Mucosa of rectum (tissue), 2 donors: ENCODE results near the gene SYNDIG1.

Experiments used
- H3K27ac ChIP-seq, 2 donors: one replicate each; pipeline ENCODE4 v1.7.0; 2013; ENCODE audit warnings: inconsistent platforms in 2 of 2, low read depth in 2 of 2, low read length in 2 of 2
- H3K27me3 ChIP-seq, 2 donors: one replicate each; pipeline ENCODE4 v1.7.0; 2013; ENCODE audit warnings: low read length in 2 of 2; ENCODE audit not compliant: control insufficient read depth in 2 of 2, insufficient read depth in 2 of 2
- H3K36me3 ChIP-seq, 2 donors: one replicate each; pipeline ENCODE4 v1.7.0; 2013; ENCODE audit warnings: low read length in 2 of 2; ENCODE audit not compliant: control insufficient read depth in 2 of 2, insufficient read depth in 2 of 2
- H3K4me1 ChIP-seq, 2 donors: one replicate each; pipeline ENCODE4 v1.7.0; 2013; ENCODE audit warnings: low read length in 2 of 2, mild to moderate bottlenecking in 1 of 2; ENCODE audit not compliant: control insufficient read depth in 2 of 2, insufficient read depth in 2 of 2
- H3K4me3 ChIP-seq, 2 donors: one replicate each; pipeline ENCODE4 v1.7.0; 2013; ENCODE audit warnings: low read length in 2 of 2
- H3K9ac ChIP-seq, 2 donors: one replicate each; pipeline ENCODE4 v1.7.0; 2013; ENCODE audit warnings: low read length in 2 of 2, low read depth in 1 of 2, mild to moderate bottlenecking in 1 of 2
- H3K9me3 ChIP-seq, 2 donors: one replicate each; pipeline ENCODE4 v1.7.0; 2013; ENCODE audit warnings: low read length in 2 of 2; ENCODE audit not compliant: control insufficient read depth in 2 of 2
- donor health status: healthy.
- donor health status: Normal muscosa, but diverticular disease.

The SYNDIG1 gene

DNA sequence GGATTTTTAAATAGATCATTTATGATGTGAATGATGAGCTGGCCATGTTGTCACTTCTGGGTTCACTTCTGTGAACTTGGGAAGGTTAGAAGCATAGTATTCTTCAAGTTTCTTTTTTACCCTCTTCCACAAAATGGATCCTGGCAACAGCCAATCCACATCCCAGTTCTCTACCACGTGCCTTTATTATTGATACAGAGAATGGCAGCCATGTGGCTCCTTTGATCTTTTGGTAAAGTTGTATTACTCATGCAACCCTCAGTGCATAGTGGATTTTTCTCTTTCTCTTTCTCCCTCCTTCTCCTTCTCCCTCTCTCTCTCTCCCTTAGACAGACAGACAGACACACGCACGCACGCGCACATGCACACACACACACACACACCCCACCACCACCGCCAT is 50.0 kb downstream of the SYNDIG1 start:
- Histone ChIP-seq H3K4me1 (no peaks in the 10 kb centered on the region), H3K27ac (no peak overlapping the region), H3K9ac (no peak overlapping the region), H3K36me3 (no peaks in the 10 kb centered on the region), H3K4me3 (no peak overlapping the region), H3K27me3 (no peaks in the 10 kb centered on the region), H3K9me3 (no peaks in the 10 kb centered on the region)

- H3K4me3 ChIP-seq = no peak overlapping the region
- H3K9me3 ChIP-seq = no peaks in the 10 kb centered on the region
- H3K9ac ChIP-seq = no peak overlapping the region
- H3K4me1 ChIP-seq = no peaks in the 10 kb centered on the region
- H3K27me3 ChIP-seq = no peaks in the 10 kb centered on the region
- no peak overlapping the region for H3K27ac ChIP-seq
- H3K36me3 ChIP-seq = no peaks in the 10 kb centered on the region
These were observed 51.6 kb downstream of the SYNDIG1 start for GRCh38 chr20:24521032-24521431.

- no peaks in the 10 kb centered on the region for H3K4me1 ChIP-seq
- no peaks in the 10 kb centered on the region for H3K9me3 ChIP-seq
- H3K9ac ChIP-seq = no peak overlapping the region
- no peak overlapping the region for H3K4me3 ChIP-seq
- H3K36me3 ChIP-seq = no peaks in the 10 kb centered on the region
- no peak overlapping the region for H3K27ac ChIP-seq
- no peaks in the 10 kb centered on the region for H3K27me3 ChIP-seq
These were observed 53.3 kb downstream of the SYNDIG1 start for GRCh38 chr20:24522452-24523330.

GRCh38 chr20:24523661-24524060 is 54.2 kb downstream of the SYNDIG1 start:
- Histone ChIP-seq H3K36me3 (no peaks in the 10 kb centered on the region), H3K27me3 (no peaks in the 10 kb centered on the region), H3K9ac (no peak overlapping the region), H3K27ac (no peak overlapping the region), H3K4me3 (no peak overlapping the region), H3K4me1 (no peaks in the 10 kb centered on the region), H3K9me3 (no peaks in the 10 kb centered on the region)

DNA sequence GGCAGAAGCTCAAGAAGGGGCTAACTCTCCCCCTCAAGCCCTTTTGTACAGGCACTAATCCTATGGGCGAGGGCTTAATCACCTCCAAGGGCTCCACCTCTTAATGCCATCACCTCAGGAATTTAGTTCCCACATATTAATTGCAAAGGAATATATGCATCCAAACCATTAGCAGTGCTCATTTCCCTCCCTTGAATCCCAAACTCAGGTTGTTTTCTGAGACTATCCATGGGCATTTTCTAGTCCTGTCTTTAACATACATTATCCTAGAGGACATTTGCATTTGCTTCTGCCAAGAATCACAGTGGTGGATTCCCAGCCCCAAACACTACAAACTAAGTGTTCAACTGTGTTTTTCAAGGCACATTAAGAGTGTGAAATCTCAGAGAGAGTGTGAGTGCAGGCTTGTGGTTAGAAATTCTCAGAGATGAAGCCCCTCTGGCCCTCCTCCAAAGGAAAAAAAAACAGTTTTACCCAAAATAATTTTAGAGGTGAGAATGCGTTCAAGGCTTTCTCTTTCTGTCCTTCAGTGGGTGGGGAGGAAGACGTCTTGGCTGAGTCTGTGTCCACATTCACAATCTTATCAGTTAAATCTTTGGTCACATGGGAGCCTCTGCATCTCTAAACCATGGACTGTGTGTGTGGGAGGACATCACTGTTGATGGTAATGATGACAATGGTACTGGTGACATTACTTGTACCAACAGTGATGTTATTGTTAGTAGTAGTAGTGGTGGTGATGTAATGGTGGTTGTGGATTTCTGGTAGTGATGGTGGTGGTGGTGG is 59.3 kb downstream of the SYNDIG1 start:
- no peaks in the 10 kb centered on the region for H3K9me3 ChIP-seq
- no peak overlapping the region for H3K4me3 ChIP-seq
- H3K27ac ChIP-seq = no peak overlapping the region
- H3K4me1 ChIP-seq = no peaks in the 10 kb centered on the region
- no peak overlapping the region for H3K9ac ChIP-seq
- no peaks in the 10 kb centered on the region for H3K36me3 ChIP-seq
- no peaks in the 10 kb centered on the region for H3K27me3 ChIP-seq

GRCh38 chr20:24529369-24529719 is 59.9 kb downstream of the SYNDIG1 start:
- no peaks in the 10 kb centered on the region for H3K27me3 ChIP-seq
- no peak overlapping the region for H3K27ac ChIP-seq
- no peaks in the 10 kb centered on the region for H3K4me1 ChIP-seq
- H3K36me3 ChIP-seq = no peaks in the 10 kb centered on the region
- H3K9ac ChIP-seq = no peak overlapping the region
- no peaks in the 10 kb centered on the region for H3K9me3 ChIP-seq
- H3K4me3 ChIP-seq = no peak overlapping the region

GRCh38 chr20:24530131-24530680 is 60.8 kb downstream of the SYNDIG1 start:
- no peak overlapping the region for H3K4me3 ChIP-seq

DNA sequence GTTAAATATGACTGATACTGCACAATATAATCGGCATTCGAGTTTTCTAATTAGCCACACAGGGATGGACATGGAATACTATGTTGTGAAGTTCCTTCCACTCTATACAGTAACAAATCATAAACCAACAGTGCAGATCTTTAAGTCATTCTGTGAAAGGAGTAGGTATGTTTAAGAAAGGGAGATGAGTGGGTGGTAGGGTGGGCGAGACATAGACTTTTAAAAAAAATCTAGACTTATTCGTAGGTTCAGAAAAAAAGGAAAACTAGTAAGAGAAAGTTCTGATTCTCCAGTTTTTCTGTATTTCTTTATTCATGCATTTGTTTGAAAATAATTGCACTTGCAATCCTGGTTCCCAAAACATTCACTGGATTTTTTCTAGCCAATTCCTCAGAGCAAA is 61.8 kb downstream of the SYNDIG1 start:
- Histone ChIP-seq H3K27ac (no peak overlapping the region), H3K4me3 (no peak overlapping the region), H3K36me3 (no peaks in the 10 kb centered on the region), H3K9me3 (no peaks in the 10 kb centered on the region), H3K9ac (no peak overlapping the region), H3K27me3 (no peaks in the 10 kb centered on the region), H3K4me1 (no peaks in the 10 kb centered on the region)

More at GRCh38 chr20:24530131-24530680, 60.8 kb downstream of the SYNDIG1 start:
- Histone ChIP-seq H3K27ac (no peak overlapping the region), H3K9me3 (no peaks in the 10 kb centered on the region), H3K27me3 (no peaks in the 10 kb centered on the region), H3K4me1 (no peaks in the 10 kb centered on the region), H3K36me3 (no peaks in the 10 kb centered on the region), H3K9ac (no peak overlapping the region)

- no peak overlapping the region for H3K4me3 ChIP-seq
- H3K9me3 ChIP-seq = no peaks in the 10 kb centered on the region
- H3K9ac ChIP-seq = no peak overlapping the region
- H3K4me1 ChIP-seq = no peaks in the 10 kb centered on the region
- no peak overlapping the region for H3K27ac ChIP-seq
- no peaks in the 10 kb centered on the region for H3K27me3 ChIP-seq
- H3K36me3 ChIP-seq = no peaks in the 10 kb centered on the region
These were observed 62.4 kb downstream of the SYNDIG1 start for GRCh38 chr20:24531631-24532419.
